ENCODE measurements around the gene NFATC4. TPM values are rescaled to one million over a fixed set of nuclear protein-coding genes. Genes with fewer than 3 reads are reported as not detected.

The NFATC4 gene
- total and polyA plus RNA-seq, 11 donors = 6.5 to 23.0 (median 12.5) TPM

DNA sequence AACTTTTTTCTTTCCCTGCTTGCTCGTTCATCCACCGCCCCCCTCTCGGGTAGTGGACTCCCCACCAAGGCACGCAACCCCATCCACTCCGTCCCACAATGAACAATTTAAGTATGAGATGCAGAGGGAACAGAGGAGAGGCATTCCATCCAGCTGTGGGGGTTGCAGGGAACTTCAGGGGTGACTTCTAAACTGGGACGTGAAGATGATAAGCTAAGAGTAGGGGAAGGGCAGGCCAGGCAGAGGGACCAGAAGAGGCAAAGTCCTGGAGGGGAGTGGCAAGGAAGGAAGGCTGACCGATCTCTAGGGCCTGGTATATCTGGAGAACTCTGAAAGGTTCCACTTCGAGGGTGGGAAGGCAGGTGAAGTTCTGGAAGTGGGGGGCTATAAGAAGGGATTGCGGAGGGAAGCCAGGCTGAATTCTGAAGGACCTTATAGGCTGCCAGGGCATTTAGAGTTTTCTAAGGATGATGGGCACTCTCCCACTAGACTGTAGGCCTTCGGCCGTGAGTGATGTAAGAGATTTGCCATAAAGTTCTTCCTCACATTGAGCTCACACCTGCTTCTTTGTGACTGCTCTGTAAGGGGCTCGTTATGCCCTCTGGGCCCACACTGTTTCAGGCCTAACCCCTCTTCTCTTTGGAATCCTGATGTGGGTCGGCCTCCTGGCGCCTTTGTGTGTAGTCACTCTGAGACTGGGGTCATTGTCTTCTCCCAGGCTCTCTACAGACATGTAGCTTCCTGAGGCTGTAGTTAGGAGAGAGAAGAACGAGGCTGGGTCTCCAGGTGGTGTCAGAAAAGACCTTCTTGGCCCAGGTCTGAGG is 12.1 kb downstream of the NFATC4 start:
- H3K4me3 ChIP-seq = no peak overlapping the region
- H3K27me3 ChIP-seq = no peaks in the 10 kb centered on the region
- H3K36me3 ChIP-seq = peaks cover 0 to 2% (median 0%) of the 10 kb centered on the region in 9 donors
- ATAC-seq (no peak), DNase-seq (no peak)
- no peak overlapping the region for H3K27ac ChIP-seq
- WGBS, 4 donors = 81 to 85% (median 84%) methylated on average over 15 of the region's 15 CpGs
- H3K4me1 ChIP-seq = peaks cover 0 to 16% (median 3%) of the 10 kb centered on the region in 12 donors
- TF ChIP-seq POLR2A (IDR thresholded peaks at IDR 0.05) = no peak
- TF ChIP-seq, protein P1, sequence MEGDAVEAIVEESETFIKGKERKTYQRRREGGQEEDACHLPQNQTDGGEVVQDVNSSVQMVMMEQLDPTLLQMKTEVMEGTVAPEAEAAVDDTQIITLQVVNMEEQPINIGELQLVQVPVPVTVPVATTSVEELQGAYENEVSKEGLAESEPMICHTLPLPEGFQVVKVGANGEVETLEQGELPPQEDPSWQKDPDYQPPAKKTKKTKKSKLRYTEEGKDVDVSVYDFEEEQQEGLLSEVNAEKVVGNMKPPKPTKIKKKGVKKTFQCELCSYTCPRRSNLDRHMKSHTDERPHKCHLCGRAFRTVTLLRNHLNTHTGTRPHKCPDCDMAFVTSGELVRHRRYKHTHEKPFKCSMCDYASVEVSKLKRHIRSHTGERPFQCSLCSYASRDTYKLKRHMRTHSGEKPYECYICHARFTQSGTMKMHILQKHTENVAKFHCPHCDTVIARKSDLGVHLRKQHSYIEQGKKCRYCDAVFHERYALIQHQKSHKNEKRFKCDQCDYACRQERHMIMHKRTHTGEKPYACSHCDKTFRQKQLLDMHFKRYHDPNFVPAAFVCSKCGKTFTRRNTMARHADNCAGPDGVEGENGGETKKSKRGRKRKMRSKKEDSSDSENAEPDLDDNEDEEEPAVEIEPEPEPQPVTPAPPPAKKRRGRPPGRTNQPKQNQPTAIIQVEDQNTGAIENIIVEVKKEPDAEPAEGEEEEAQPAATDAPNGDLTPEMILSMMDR (IDR thresholded peaks at IDR 0.05) = no peak
- intact Hi-C loops (cut with DNase I) = no loop called here
- H3K9me3 ChIP-seq = no peaks in the 10 kb centered on the region

DNA sequence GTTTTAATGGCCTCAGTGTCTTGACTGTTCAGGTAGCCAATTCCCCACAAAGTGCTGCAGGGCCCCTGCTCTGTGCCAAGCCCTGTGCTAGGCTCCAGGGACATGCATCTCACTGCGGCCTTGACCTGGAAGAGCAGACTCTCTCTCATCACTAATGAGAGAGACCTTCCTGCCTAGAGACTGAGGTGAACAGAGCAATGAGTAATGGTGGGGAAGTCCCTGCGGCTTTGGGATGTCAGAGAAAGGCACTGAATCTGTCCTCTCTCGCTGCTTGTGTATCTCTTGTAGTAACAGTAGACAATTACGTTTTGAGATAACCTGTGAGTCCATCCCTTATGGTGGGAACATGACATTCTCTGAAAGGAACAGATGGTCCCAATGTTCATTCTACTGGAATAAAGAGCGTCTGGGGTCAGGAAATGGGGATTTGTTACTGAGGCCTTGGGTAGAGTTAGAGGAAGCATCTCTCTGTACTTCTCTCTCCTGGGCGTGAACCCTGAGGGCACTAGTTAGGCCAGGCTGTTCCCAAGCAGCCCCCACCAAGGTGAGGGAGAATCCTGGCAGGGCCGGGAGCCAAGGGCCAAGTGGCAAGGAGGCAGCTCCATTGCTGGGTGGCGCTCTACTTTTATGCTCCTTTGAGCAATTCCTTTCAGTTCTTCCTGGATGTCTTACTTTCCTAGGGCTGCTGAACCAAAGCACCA is 13.5 kb downstream of the NFATC4 start:
- DNase-seq (no peak), ATAC-seq (no peak)
- Histone ChIP-seq H3K4me3 (no peak overlapping the region), H3K27me3 (peaks cover 0 to 5% (median 0%) of the 10 kb centered on the region in 9 donors), H3K36me3 (no peaks in the 10 kb centered on the region), H3K27ac (no peak overlapping the region), H3K9me3 (no peaks in the 10 kb centered on the region), H3K4me1 (peaks cover 0 to 12% (median 3%) of the 10 kb centered on the region in 12 donors)
- intact Hi-C loops (cut with DNase I) = no loop called here
- 84 to 88% (median 86%) methylated on average over 7 to 8 of the region's 8 CpGs for WGBS, 4 donors
- TF ChIP-seq POLR2A (IDR thresholded peaks at IDR 0.05) = no peak

DNA sequence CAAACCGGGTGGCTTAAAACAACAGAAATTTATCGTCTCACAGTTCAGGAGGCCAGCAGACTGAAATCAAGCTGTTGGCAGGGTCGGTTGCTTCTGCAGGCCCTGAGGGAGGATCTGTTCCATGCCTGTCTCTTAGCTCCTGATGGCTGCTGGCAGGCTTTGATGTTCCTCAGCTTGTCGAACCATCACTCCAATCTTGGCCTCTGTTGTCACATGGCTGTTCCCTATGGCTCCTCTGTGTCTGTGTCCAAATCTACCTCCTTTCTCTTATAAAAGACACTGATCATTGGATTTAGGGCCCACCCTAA is 14.0 kb downstream of the NFATC4 start:
- TF ChIP-seq POLR2A (IDR thresholded peaks at IDR 0.05) = no peak
- TF ChIP-seq, protein P1 (IDR thresholded peaks at IDR 0.05) = no peak
- intact Hi-C loops (cut with DNase I) = no loop called here
- no peak overlapping the region for H3K4me3 ChIP-seq
- no peaks in the 10 kb centered on the region for H3K9me3 ChIP-seq
- H3K27ac ChIP-seq = no peak overlapping the region
- WGBS, 4 donors = 56 to 82% (median 68%) methylated on average over 4 of the region's 4 CpGs
- H3K27me3 ChIP-seq = peaks cover 0 to 5% (median 0%) of the 10 kb centered on the region in 9 donors
- no peak for ATAC-seq
- DNase-seq = no peak
- peaks cover 0 to 7% (median 1%) of the 10 kb centered on the region in 12 donors for H3K4me1 ChIP-seq
- H3K36me3 ChIP-seq = no peaks in the 10 kb centered on the region

DNA sequence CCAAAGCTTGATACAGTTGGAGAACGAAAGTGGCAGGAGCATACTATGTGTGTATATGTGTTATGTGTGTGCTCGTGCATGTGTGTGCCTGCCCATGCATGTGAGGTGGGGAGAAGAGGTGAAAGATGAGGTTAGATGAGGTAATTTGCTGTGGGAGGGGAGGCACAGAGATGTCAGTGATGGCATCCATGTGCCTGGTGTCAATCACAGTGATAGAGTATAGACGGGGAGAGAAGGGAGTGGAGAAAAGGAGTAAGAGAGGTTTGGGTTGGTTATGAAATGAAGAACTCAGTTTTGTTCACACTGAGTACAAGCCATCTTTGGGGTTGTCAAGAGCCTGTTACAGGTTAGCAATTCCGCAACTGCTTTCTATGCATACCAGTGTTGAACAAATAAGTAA is 16.2 kb downstream of the NFATC4 start:
- H3K4me3 ChIP-seq = no peak overlapping the region
- WGBS, 4 donors = 86 to 93% (median 89%) methylated on average over 4 of the region's 4 CpGs
- intact Hi-C loops (cut with DNase I) = no loop called here
- no peaks in the 10 kb centered on the region for H3K9me3 ChIP-seq
- no peak for DNase-seq
- no peaks in the 10 kb centered on the region for H3K36me3 ChIP-seq
- peaks cover 0 to 8% (median 0%) of the 10 kb centered on the region in 12 donors for H3K4me1 ChIP-seq
- TF ChIP-seq, protein P1 (IDR thresholded peaks at IDR 0.05) = no peak
- TF ChIP-seq POLR2A (IDR thresholded peaks at IDR 0.05) = no peak
- H3K27me3 ChIP-seq = peaks cover 0 to 5% (median 0%) of the 10 kb centered on the region in 9 donors
- no peak for ATAC-seq
- no peak overlapping the region for H3K27ac ChIP-seq
